Stimulated activated CD4-positive, alpha-beta T cell treated with anti-CD3 and anti-CD28 coated beads, Interleukin-15, amount 100 ng/mL, for 1 hour (primary cell): ENCODE measurements around the gene SSRP1.
"Not testable (repeated sequence)": the region's sequence is repeated elsewhere in the genome, so short reads cannot be mapped to it uniquely, and the experiment has no call there.

ENCODE experiments used
- DNase-seq, 2 donors: peaks; one replicate each; pipeline ENCODE4 v3.0.0-alpha.2; 2020; ENCODE audit warnings: low read depth in 1 of 2, low spot score in 1 of 2

SSRP1 gene

GRCh38 chr11:57302489-57302888 lies 33.2 kb downstream of the SSRP1 start:
- DNase-seq, result no peak

DNA sequence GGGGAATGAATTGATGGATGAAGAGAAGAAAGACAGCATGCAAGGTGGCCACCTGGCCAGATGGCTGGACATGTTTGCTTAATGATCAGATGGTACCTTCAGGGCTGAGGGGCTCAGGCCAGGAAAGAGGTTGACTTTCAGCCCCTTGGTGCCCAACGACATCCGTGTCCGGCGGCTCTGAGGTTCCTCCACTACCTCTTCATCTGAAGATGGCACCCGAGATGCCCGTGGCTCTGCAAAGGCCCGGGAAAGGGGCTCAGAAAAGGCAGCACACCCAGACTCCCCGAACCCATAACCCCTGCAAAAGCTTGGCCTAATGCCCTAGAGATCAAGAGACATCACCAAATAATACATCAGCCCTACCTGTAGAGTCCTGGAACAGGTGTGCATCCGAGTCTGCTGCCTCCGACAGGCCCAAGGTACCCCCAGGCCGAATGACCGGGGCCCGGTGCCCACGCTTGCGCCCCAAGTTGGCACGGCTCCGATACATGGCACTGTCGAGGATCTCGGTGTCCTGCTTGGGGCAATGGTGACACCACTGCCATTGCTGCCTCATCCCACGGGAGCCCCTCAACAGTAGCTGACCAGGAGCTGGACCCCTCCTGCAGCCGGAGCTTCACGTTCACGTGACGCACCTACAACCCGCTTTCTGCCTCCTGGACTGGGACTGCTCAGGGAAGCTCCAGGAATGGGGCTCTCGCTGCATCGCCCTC lies 33.8 kb downstream of the SSRP1 start:
- no peak for DNase-seq

GRCh38 chr11:57300785-57301184 lies 34.9 kb downstream of the SSRP1 start:
- DNase-seq, result no peak

DNA sequence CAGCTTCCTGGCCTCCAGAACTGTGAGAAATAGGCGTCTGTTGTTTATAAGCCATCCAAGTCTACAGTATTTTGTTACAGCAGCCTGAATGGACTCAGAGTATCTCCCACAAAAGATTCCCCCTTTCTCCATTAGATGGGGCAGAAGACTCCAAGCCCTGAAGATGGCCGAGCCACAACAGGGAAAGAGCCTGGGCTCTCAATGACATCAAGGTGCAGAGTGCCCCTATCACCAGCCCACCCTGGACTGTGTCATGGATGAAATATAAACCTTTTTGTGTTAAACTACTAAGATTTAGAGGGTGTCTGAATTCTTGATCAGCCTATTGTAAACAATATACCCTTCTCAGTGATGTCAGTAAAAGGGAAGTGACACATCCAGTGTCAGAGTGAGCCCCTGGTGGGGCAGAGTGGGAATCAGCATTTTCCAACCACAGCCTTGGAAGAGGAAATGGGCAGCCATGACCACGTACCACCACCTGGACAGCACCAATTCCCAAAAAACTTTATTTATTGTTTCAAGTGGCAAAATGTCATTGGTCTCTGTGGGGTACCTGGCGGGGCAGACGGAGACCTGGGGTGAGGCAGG lies 36.4 kb downstream of the SSRP1 start:
- DNase-seq, result no peak

DNA sequence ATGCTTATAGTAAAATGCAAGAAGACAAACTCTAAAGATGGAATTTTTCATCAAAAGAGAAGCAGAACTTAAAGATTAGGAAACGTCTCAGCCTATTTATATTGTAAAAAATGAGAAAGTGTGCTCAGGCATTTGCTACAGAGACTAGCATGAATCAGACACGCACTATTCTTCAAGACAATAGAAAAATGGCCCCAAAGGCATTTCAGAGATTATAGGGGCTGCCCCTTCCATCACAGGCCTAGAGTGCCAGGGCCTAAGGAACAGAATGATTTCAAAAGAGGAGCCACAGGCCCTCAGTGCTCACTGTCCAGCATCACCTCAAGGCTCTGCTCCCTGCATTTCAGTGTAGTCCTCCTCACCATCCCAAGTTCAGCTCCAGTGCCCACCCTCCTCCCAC lies 38.5 kb downstream of the SSRP1 start:
- no peak for DNase-seq

- DNase-seq, result not testable (repeated sequence)
Observed at GRCh38 chr11:57296205-57296604, 39.5 kb downstream of the SSRP1 start.

DNA sequence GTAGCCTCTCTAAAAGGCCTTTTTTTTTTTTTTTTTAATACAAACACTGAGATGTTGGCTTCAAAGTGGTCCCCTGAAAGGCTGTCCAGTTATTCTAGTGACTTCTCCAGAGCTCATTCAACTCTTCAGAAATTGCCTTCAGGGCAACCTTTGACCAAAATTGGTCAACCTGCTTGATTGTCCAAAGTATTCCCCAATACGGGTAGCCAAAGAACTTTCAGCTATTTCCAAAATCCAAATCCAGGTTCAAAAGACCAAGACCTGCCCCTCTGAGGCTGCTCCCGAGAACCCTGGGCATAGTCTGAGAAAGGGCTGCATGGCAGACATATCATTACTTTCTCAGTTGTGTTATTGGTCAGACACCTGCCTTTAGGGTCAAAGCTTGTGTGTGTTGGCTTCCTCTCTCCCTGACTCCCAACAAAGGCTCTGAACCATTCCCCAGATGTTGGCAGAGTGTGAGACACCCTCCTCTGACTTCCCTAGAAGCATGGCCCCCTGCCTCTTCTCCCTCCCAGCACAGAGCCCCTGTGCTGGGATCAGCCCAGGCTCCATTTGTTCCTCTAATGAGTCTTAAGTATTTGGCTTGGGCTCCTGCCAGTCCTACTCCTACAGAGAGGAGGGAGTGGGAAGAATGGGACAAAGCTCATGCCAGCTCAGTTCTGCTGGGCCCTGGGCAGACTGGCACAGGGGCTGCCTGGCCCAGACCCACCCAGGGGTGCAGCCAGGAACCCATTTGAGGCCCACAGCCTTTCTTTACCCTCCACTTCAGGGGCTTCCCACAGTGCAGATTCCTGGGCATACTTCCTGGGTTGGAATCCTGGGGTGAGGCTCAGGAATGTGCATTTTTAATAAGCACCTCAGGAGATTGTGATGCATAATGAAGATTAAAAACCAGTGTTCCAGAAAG lies 41.2 kb downstream of the SSRP1 start:
- no peak for DNase-seq

GRCh38 chr11:57290288-57290687 lies 45.4 kb downstream of the SSRP1 start:
- no peak for DNase-seq

DNA sequence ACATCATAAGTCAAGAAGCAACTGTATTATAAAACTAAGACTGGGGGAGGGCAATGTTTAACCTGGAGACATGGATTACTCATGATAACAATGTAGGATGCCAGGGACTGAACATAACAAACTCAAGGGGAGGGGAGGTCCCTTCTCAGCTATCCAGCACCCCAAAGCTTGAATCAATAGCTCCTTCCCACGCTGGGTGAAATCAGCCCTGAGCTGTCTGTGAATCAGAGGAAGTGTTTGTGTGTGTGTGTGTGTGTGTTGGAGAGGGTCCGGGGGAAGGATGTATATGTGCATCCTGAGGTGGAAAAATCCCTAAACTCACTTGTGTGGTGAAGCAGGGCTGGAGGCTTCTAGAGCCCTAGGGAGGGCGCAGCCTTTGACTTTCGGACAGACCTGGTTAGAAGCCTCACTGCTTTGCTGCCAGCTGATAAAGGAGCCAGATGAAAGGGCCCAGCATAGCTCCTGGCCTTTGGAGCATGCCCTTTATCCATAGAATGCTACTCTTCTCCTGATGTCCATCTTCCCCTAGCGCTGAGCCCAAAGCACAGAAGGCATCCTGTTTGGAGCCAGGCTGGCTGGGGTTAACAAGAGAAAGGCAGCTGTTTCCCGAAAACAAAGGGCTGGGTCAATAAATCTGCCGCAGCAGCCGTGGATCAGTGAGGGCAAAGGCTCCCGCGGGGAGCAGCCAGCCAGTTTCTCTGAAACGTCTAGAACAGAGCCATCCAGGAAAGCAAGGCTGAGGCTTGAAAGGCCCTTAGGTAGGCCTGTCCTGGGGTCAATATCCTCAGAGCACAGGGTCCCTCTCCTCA lies 46.7 kb downstream of the SSRP1 start:
- DNase-seq, result no peak

- no peak for DNase-seq
Observed at GRCh38 chr11:57287884-57288283, 47.8 kb downstream of the SSRP1 start.

DNA sequence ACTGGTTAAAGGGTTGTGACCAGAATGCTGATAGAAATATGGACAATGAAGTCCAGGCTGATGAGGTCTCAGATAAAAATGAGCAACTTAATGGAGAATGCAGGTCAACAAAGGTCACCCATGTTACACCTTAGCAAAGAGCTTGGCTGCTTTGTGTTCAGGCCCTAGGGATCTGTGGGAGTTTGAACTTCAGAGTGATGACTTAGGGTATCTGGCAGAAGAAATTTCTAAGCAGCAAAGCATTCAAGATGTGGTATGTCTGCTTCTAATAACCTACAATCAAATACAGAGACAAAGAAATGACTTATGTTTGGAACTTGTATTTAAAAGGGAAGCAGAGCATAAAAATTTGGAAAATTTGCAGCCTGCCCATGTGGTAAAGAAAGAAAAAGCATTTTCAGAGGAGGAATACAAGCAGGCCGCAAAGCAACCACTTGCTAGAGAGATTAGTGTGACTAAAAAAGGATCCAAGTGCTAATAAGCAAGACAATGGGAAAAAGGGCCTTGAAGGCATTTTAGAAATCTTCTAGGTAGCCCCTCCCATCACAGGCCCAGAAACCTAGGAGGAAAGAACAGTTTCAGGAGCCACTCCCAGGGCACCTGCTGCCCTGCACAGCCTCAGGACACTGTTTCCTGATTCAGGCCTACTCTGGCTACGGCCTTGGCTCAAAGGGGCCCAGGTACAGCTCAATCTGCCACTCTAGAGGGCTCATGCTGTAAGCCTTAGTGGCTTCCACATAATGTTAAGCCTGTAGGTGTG lies 52.3 kb downstream of the SSRP1 start:
- DNase-seq, result no peak

- DNase-seq, result not testable (repeated sequence)
Observed at GRCh38 chr11:57281546-57281945, 54.1 kb downstream of the SSRP1 start.

DNA sequence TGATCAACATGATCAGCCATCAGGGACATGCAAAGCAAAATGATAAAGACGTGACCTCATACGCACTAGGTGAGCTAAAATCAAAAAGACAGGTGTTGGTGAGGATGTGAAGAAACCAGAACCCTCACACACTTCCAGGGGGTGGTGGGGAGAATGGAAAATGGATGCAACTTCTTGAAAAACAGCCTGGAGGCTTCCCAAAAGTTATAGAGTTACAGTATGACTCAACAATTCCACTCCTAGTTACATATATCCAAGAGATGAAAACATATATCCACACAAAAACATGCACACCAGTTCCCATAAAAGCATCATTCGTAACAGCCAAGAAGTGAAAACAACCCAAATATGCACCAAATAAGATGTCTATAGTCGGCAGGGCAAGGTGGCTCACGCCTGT lies 56.6 kb downstream of the SSRP1 start:
- DNase-seq, result no peak

GRCh38 chr11:57278721-57279095 lies 57.0 kb downstream of the SSRP1 start:
- no peak for DNase-seq

DNA sequence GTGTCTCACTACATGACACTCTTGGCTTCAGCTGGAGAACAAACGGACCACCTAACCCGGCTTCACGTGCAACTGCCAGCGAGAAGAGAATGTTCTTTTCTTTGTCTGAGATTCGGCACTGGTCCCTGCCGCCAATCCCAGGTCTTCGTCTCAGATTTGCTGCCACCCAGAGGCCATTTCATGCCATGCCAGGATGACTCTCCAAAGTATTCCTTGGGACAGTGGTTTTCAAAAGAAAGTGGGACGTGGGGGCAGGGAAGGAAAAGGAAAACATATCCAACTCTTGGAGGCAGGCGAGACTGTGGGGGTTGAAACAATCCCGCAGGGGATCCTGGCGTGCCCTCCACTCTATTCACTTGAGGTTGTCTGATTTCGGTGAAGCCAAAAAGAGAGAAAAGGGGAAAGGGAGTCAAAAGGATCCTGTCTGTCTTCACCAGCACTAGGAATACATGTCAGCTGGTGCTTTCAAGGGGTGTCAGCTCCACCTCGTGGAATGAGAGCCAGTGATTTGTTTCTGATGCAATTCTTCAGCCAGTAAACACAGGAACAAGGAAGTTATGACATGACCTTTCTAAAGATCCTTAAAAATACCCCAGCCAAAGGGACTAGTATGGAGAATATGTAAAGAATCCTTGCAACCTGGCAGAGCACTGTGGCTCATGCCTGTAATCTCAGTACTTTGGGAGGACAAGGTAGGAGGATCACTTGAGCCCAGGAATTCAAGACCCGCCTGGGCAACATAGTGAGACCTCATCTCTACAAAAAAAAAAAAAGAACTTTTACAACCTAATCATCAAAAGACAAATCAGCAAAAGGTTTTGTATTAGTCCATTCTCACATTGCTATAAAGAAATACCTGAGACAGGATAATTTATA lies 57.6 kb downstream of the SSRP1 start:
- DNase-seq, result peak in 1 of 2 donors; percentile 8

DNA sequence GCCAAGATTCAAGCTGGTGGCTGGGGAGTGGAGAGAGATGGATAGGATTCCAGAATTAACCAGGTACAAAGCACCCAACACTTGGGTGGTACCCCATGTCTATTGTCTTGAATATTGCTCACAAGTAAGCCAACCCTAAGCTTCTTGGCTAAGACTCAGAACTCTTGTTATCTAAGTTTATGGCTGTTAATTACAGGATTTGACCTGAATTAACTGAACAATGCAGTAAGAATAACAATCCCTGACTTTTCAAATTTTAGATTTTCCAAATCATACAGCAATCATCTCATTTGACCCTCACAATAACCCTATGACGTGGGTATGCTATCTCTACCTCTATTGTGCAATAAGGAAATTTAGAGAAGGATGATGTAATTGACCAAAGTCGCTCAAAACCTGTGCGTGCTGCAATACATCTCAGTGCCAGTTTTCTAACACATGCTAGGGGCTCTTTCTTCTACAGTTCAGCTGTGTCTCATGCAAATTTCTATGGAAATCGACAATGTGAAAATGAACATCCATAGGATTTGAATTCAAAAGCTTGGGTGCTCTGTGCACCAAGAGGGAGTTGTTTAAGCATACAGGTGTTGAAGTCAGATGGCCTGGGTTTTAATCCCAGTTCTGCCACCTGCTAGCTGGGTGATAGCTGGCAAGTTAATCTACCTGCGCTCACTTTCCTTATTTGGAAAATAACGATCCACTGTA lies 58.6 kb downstream of the SSRP1 start:
- DNase-seq, result no peak

GRCh38 chr11:57276169-57276970 lies 59.3 kb downstream of the SSRP1 start:
- no peak for DNase-seq
